HG03442 (cell line): ENCODE data around the gene FLNB.
"Not testable (repeated sequence)": the region's sequence is repeated elsewhere in the genome, so short reads cannot be mapped to it uniquely, and the experiment has no call there.

Experiments used
- ATAC-seq: cut with Tn5 transposase; IDR thresholded peaks from one replicate; pipeline ENCODE4 v1.9.1; 2021; ENCODE audit warnings: mild to moderate bottlenecking, moderate library complexity; ENCODE audit not compliant: unreplicated experiment

Gene FLNB

GRCh38 chr3:57978316-57978715 is 29.9 kb upstream of the FLNB start:
- ATAC-seq: no peak

GRCh38 chr3:57980416-57980815 is 27.8 kb upstream of the FLNB start:
- no peak for ATAC-seq

GRCh38 chr3:57981483-57982087 is 26.6 kb upstream of the FLNB start:
- ATAC-seq: no peak

GRCh38 chr3:57982561-57983243 is 25.5 kb upstream of the FLNB start:
- no peak for ATAC-seq

GRCh38 chr3:57983734-57984518 is 24.3 kb upstream of the FLNB start:
- ATAC-seq: peak; percentile 97

- no peak for ATAC-seq
These were observed 22.8 kb upstream of the FLNB start for GRCh38 chr3:57985176-57985983.

- no peak for ATAC-seq
These were observed 22.3 kb upstream of the FLNB start for GRCh38 chr3:57985984-57986246.

GRCh38 chr3:57986261-57986660 is 22.0 kb upstream of the FLNB start:
- no peak for ATAC-seq

GRCh38 chr3:57989198-57989597 is 19.0 kb upstream of the FLNB start:
- ATAC-seq: not testable (repeated sequence)

- ATAC-seq: no peak
These were observed 18.6 kb upstream of the FLNB start for GRCh38 chr3:57989646-57990045.

GRCh38 chr3:57992452-57993213 is 15.6 kb upstream of the FLNB start:
- no peak for ATAC-seq

GRCh38 chr3:57998366-57999283 is 9.6 kb upstream of the FLNB start:
- ATAC-seq: peak; percentile 54

- no peak for ATAC-seq
These were observed 8.7 kb upstream of the FLNB start for GRCh38 chr3:57999417-58000115.

- ATAC-seq: no peak
These were observed 7.7 kb upstream of the FLNB start for GRCh38 chr3:58000306-58001085.

GRCh38 chr3:58001086-58001467 is 7.1 kb upstream of the FLNB start:
- ATAC-seq: no peak

GRCh38 chr3:58001979-58002378 is 6.2 kb upstream of the FLNB start:
- ATAC-seq: no peak

GRCh38 chr3:58003093-58003492 is 5.1 kb upstream of the FLNB start:
- ATAC-seq: no peak

GRCh38 chr3:58004973-58005372 is 3.2 kb upstream of the FLNB start:
- no peak for ATAC-seq
